Astrocyte (in vitro differentiated cells and primary cell): Measurements from ENCODE around the gene PTPRCAP. TPM values are rescaled to one million over a fixed set of nuclear protein-coding genes. Genes with fewer than 3 reads are reported as not detected.

Experiments
- DNase-seq: peaks from one replicate; pipeline ENCODE4 v3.0.0-alpha.2; 2010; ENCODE audit warnings: low read depth
- FAIRE-seq: peaks from 2 replicates; lab custom pipeline; 2011; peaks lifted over from hg19 to GRCh38; lab: Jason Lieb, UNC
- H2AFZ ChIP-seq: 2 replicates; pipeline ENCODE4 v1.6.0; 2012; ENCODE audit warnings: low read depth, low read length, inconsistent platforms
- H3K27ac ChIP-seq: 2 replicates; pipeline ENCODE4 v1.5.1; 2011; ENCODE audit warnings: low read depth, low read length, inconsistent platforms
- H3K27me3 ChIP-seq: 2 replicates; pipeline ENCODE4 v1.6.0; 2011; ENCODE audit warnings: low read length, inconsistent platforms; ENCODE audit not compliant: insufficient read depth
- H3K36me3 ChIP-seq: 2 replicates; pipeline ENCODE4 v1.5.1; 2011; ENCODE audit warnings: low read length, inconsistent platforms; ENCODE audit not compliant: insufficient read depth
- H3K4me1 ChIP-seq: 2 replicates; pipeline ENCODE4 v1.5.1; 2011; ENCODE audit warnings: low read length, inconsistent platforms; ENCODE audit not compliant: insufficient read depth
- H3K4me2 ChIP-seq: 2 replicates; pipeline ENCODE4 v1.6.0; 2012; ENCODE audit warnings: low read length, inconsistent platforms
- H3K4me3 ChIP-seq: 2 replicates; pipeline ENCODE4 v1.5.1; 2011; ENCODE audit warnings: low read depth, mild to moderate bottlenecking, low read length, inconsistent platforms; ENCODE audit not compliant: insufficient read depth
- H3K79me2 ChIP-seq: 2 replicates; pipeline ENCODE4 v1.6.0; 2012; ENCODE audit warnings: mild to moderate bottlenecking, low read length, inconsistent platforms; ENCODE audit not compliant: insufficient read depth
- H3K9ac ChIP-seq: 2 replicates; pipeline ENCODE4 v1.6.0; 2012; ENCODE audit warnings: mild to moderate bottlenecking, low read length, inconsistent platforms
- H3K9me3 ChIP-seq: 2 replicates; pipeline ENCODE4 v1.5.1; 2012; ENCODE audit warnings: low read depth, mild to moderate bottlenecking, low read length, inconsistent platforms; ENCODE audit not compliant: insufficient read depth
- H4K20me1 ChIP-seq: 2 replicates; pipeline ENCODE4 v1.6.0; 2012; ENCODE audit warnings: low read length, inconsistent platforms; ENCODE audit not compliant: insufficient read depth
- H3K27ac Mint-ChIP-seq: one replicate; pipeline ENCODE4 v1.8.0; 2021; ENCODE audit warnings: mild to moderate bottlenecking, mixed read lengths; ENCODE audit not compliant: unreplicated experiment
- H3K27me3 Mint-ChIP-seq: one replicate; pipeline ENCODE4 v1.8.0; 2021; ENCODE audit warnings: low read depth, mixed read lengths; ENCODE audit not compliant: unreplicated experiment
- H3K36me3 Mint-ChIP-seq: one replicate; pipeline ENCODE4 v1.8.0; 2021; ENCODE audit warnings: low read depth, mixed read lengths; ENCODE audit not compliant: unreplicated experiment
- H3K4me1 Mint-ChIP-seq: one replicate; pipeline ENCODE4 v1.8.0; 2021; ENCODE audit warnings: low read depth, mixed read lengths; ENCODE audit not compliant: unreplicated experiment
- H3K4me3 Mint-ChIP-seq: one replicate; pipeline ENCODE4 v1.8.0; 2021; ENCODE audit warnings: mild to moderate bottlenecking, moderate library complexity, mixed read lengths; ENCODE audit not compliant: unreplicated experiment
- H3K9me3 Mint-ChIP-seq: one replicate; pipeline ENCODE4 v1.8.0; 2021; ENCODE audit warnings: mild to moderate bottlenecking, mixed read lengths; ENCODE audit not compliant: unreplicated experiment
- EZH2 ChIP-seq: IDR thresholded peaks from 2 replicates; pipeline ENCODE4 v1.6.1; 2012; ENCODE audit warnings: mild to moderate bottlenecking, low read length, inconsistent platforms; ENCODE audit not compliant: insufficient read depth
- total RNA-seq: library from RNA; stranded (reverse); gene quantifications from 2 replicates; pipeline ENCODE4 v1.2.1, GENCODE V29; 2021
- TF ChIP-seq, protein P1 (sequence below): IDR thresholded peaks from 2 replicates; pipeline ENCODE4 v1.5.1; 2011; ENCODE audit warnings: low read depth, mild to moderate bottlenecking, inconsistent platforms, low read length, moderate library complexity; ENCODE audit not compliant: insufficient read depth

The PTPRCAP gene
- total RNA-seq, 1 donor from 2014 or later: 1.7 TPM

DNA sequence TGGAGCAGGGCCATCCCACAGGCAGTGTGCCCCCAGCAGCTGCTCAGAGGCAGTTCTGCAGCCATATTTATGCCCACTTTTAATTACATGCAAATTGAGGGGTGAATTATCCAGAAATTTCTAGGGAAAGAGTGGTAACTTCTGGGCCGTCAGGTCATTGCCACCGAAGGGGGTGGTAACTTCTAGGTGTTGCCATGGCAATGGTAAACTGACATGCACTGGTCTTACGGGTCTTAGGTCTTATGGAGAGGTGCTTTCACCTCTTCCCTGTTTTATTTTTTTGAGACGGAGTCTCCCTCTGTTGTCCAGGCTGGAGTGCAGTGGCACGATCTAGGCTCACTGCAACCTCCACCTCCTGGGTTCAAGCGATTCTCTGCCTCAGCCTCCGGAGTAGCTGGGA lies 35.4 kb upstream of the PTPRCAP start:
- peaks cover 8% of the 10 kb centered on the region for H3K79me2 ChIP-seq
- H3K9me3 Mint-ChIP-seq: no peaks in the 10 kb centered on the region
- no peak overlapping the region for H3K9ac ChIP-seq
- no peak overlapping the region for H2AFZ ChIP-seq
- H3K9me3 ChIP-seq: no peaks in the 10 kb centered on the region
- no peaks in the 10 kb centered on the region for H3K27me3 ChIP-seq
- H3K27ac Mint-ChIP-seq: no peak overlapping the region
- H3K4me1 ChIP-seq: peaks cover 7% of the 10 kb centered on the region
- no peaks in the 10 kb centered on the region for H3K4me1 Mint-ChIP-seq
- DNase-seq (no peak), FAIRE-seq (no peak)
- no peaks in the 10 kb centered on the region for H3K36me3 Mint-ChIP-seq
- H3K4me3 ChIP-seq: no peak overlapping the region
- H3K36me3 ChIP-seq: no peaks in the 10 kb centered on the region
- TF ChIP-seq, protein P1, sequence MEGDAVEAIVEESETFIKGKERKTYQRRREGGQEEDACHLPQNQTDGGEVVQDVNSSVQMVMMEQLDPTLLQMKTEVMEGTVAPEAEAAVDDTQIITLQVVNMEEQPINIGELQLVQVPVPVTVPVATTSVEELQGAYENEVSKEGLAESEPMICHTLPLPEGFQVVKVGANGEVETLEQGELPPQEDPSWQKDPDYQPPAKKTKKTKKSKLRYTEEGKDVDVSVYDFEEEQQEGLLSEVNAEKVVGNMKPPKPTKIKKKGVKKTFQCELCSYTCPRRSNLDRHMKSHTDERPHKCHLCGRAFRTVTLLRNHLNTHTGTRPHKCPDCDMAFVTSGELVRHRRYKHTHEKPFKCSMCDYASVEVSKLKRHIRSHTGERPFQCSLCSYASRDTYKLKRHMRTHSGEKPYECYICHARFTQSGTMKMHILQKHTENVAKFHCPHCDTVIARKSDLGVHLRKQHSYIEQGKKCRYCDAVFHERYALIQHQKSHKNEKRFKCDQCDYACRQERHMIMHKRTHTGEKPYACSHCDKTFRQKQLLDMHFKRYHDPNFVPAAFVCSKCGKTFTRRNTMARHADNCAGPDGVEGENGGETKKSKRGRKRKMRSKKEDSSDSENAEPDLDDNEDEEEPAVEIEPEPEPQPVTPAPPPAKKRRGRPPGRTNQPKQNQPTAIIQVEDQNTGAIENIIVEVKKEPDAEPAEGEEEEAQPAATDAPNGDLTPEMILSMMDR: no peak
- no peak for TF ChIP-seq EZH2
- H3K4me3 Mint-ChIP-seq: no peak overlapping the region
- no peak overlapping the region for H3K27ac ChIP-seq
- no peaks in the 10 kb centered on the region for H4K20me1 ChIP-seq
- H3K4me2 ChIP-seq: no peak overlapping the region
- H3K27me3 Mint-ChIP-seq: peaks cover 2% of the 10 kb centered on the region

DNA sequence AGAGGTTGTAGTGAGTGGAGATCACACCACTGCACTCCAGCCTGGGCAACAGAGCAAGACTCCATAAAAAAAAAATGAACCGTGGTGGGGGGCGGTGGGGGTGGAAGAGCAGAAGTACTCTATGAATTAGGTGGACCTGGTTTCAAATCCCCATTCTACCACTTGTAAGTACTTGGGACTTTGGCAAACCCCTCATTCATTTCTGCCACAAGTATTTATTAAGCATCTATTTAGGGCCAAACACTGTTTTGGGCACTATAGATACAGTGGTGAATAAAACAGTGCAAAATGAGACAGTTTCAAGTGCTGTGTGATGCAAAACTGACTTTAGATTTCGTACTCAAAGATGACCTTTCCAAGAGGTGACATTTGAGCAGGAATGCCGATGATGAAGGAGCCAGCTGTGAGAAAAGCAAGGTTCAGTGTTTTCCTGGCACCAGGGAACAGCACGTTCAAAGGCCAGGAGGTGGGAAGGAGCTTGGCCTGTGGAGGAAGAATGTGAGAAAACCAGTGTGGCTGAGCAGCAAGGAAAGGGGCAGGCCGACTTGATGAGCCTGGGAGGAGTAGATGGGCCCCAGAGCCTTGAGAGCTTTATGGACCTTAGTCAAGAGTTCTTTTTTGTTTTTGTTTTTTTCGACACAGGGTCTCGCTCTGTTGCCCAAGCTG lies 33.0 kb upstream of the PTPRCAP start:
- TF ChIP-seq EZH2: no peak
- TF ChIP-seq, protein P1: no peak

DNA sequence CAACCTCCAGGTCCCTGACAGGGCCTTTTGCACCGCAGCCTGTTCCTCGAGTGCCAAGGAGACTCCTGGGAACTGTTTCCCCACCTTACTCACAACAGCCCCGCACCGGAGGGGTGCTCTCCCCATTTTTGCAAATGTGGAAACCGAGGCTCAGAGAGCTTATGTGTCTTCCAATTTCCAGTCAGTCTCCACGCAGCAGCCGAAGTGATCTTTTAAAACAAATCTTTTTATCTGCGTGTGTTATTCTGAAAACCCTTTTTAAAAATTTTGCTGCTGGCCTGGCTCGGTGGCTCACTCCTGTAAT lies 32.0 kb upstream of the PTPRCAP start:
- H3K27me3 Mint-ChIP-seq: no peaks in the 10 kb centered on the region
- peak overlapping the region; percentile 81 for H2AFZ ChIP-seq
- H3K4me3 ChIP-seq: peak overlapping the region; percentile 60
- no peak for TF ChIP-seq EZH2
- TF ChIP-seq, protein P1: no peak
- H3K4me3 Mint-ChIP-seq: peak overlapping the region; percentile 76
- no peaks in the 10 kb centered on the region for H3K9me3 ChIP-seq
- peak overlapping the region; percentile 53 for H3K27ac Mint-ChIP-seq
- peak overlapping the region; percentile 57 for H3K27ac ChIP-seq
- H3K9ac ChIP-seq: peak overlapping the region; percentile 82
- no peaks in the 10 kb centered on the region for H3K27me3 ChIP-seq
- H3K4me1 ChIP-seq: peaks cover 10% of the 10 kb centered on the region
- H3K4me1 Mint-ChIP-seq: peaks cover 4% of the 10 kb centered on the region
- H3K79me2 ChIP-seq: peaks cover 9% of the 10 kb centered on the region
- peak overlapping the region; percentile 89 for H3K4me2 ChIP-seq
- H3K36me3 Mint-ChIP-seq: peaks cover 3% of the 10 kb centered on the region
- no peaks in the 10 kb centered on the region for H3K9me3 Mint-ChIP-seq
- FAIRE-seq (no peak), DNase-seq (no peak)
- no peaks in the 10 kb centered on the region for H4K20me1 ChIP-seq
- H3K36me3 ChIP-seq: no peaks in the 10 kb centered on the region

More for the DNA sequence above, 33.0 kb upstream of the PTPRCAP start:
- H2AFZ ChIP-seq: no peak overlapping the region
- H3K4me3 ChIP-seq: no peak overlapping the region
- Mint-ChIP-seq H3K27me3 (no peaks in the 10 kb centered on the region), H3K4me3 (peak overlapping the region; percentile 50), H3K9me3 (no peaks in the 10 kb centered on the region), H3K4me1 (peaks cover under 1% of the 10 kb centered on the region), H3K27ac (peak overlapping the region; percentile 77), H3K36me3 (no peaks in the 10 kb centered on the region)
- H3K36me3 ChIP-seq: no peaks in the 10 kb centered on the region
- DNase-seq (no peak), FAIRE-seq (no peak)
- no peak overlapping the region for H3K9ac ChIP-seq
- no peaks in the 10 kb centered on the region for H3K9me3 ChIP-seq
- H3K27ac ChIP-seq: no peak overlapping the region
- H3K79me2 ChIP-seq: peaks cover 9% of the 10 kb centered on the region
- H4K20me1 ChIP-seq: no peaks in the 10 kb centered on the region
- no peaks in the 10 kb centered on the region for H3K27me3 ChIP-seq
- H3K4me2 ChIP-seq: no peak overlapping the region
- peaks cover 10% of the 10 kb centered on the region for H3K4me1 ChIP-seq
